Eye (tissue), 1 donor: ENCODE results near the gene EVI5L.
"Not testable (repeated sequence)": the region's sequence is repeated elsewhere in the genome, so short reads cannot be mapped to it uniquely, and the experiment has no call there.

Source experiments
- DNase-seq: peaks from one replicate; pipeline ENCODE4 v3.0.0-alpha.2; 2015

Gene EVI5L

GRCh38 chr19:7874076-7874896, 44.3 kb downstream of the EVI5L start, which contains the start of gene PRR36:
Gene PRR36 (minus strand): TSS chr19:7874390. CDS start chr19:7873689, 701 bp downstream.
- DNase-seq: peak; percentile 93

GRCh38 chr19:7874897-7875273, 44.9 kb downstream of the EVI5L start:
- no peak for DNase-seq

GRCh38 chr19:7877249-7877836, 47.3 kb downstream of the EVI5L start:
- no peak for DNase-seq

GRCh38 chr19:7879111-7879807, 49.2 kb downstream of the EVI5L start:
- DNase-seq: peak; percentile 23

GRCh38 chr19:7879836-7880235, 49.8 kb downstream of the EVI5L start:
- DNase-seq: peak; percentile 57

GRCh38 chr19:7881910-7882309, 51.9 kb downstream of the EVI5L start:
- no peak for DNase-seq

- no peak for DNase-seq
These were observed 53.1 kb downstream of the EVI5L start for GRCh38 chr19:7883105-7883504.

GRCh38 chr19:7883796-7884570, 54.0 kb downstream of the EVI5L start:
- no peak for DNase-seq

- no peak for DNase-seq
These were observed 55.8 kb downstream of the EVI5L start for GRCh38 chr19:7885818-7886217.

GRCh38 chr19:7887408-7888144, 57.6 kb downstream of the EVI5L start:
- no peak for DNase-seq

GRCh38 chr19:7888145-7888825, 58.3 kb downstream of the EVI5L start, which contains the start of gene LRRC8E:
Gene LRRC8E (plus strand): TSS chr19:7888510. CDS start chr19:7895604, 7,094 bp downstream.
- DNase-seq: peak; percentile 51

- no peak for DNase-seq
These were observed 58.8 kb downstream of the EVI5L start for GRCh38 chr19:7888826-7889217.

- not testable (repeated sequence) for DNase-seq
These were observed 63.5 kb downstream of the EVI5L start for GRCh38 chr19:7893362-7894101.

GRCh38 chr19:7894612-7895309, 64.7 kb downstream of the EVI5L start:
- no peak for DNase-seq

GRCh38 chr19:7895565-7895964, 65.5 kb downstream of the EVI5L start:
- DNase-seq: no peak

- no peak for DNase-seq
These were observed 67.3 kb downstream of the EVI5L start for GRCh38 chr19:7897292-7897691.

GRCh38 chr19:7898967-7899366, 68.9 kb downstream of the EVI5L start:
- DNase-seq: no peak

- no peak for DNase-seq
These were observed 69.8 kb downstream of the EVI5L start for GRCh38 chr19:7899751-7900378.

- DNase-seq: no peak
These were observed 70.4 kb downstream of the EVI5L start for GRCh38 chr19:7900401-7900870.
